HS-27A (cell line): ENCODE results near the gene PCDHGB2.
"Not testable (repeated sequence)": the region's sequence is repeated elsewhere in the genome, so short reads cannot be mapped to it uniquely, and the experiment has no call there.

Experiments
- DNase-seq: peaks from one replicate; pipeline ENCODE4 v3.0.0-alpha.2; 2012; ENCODE audit warnings: low read depth, missing footprints

The PCDHGB2 gene

GRCh38 chr5:141384471-141385267, 24.9 kb downstream of the PCDHGB2 start:
- no peak for DNase-seq

- not testable (repeated sequence) for DNase-seq
These were observed 27.9 kb downstream of the PCDHGB2 start, which contains the start of gene PCDHGB4 for GRCh38 chr5:141387557-141388311. TSS of gene PCDHGB4 (plus strand) at chr5:141387698. CDS start at chr5:141387885, 187 bp downstream.

GRCh38 chr5:141388661-141389060, 28.9 kb downstream of the PCDHGB2 start:
- no peak for DNase-seq

GRCh38 chr5:141389153-141390042, 29.6 kb downstream of the PCDHGB2 start:
- DNase-seq = no peak

- DNase-seq = no peak
These were observed 32.8 kb downstream of the PCDHGB2 start, which contains the start of gene PCDHGA8 for GRCh38 chr5:141392429-141393198. TSS of gene PCDHGA8 (plus strand) at chr5:141392633. CDS start at chr5:141392814, 181 bp downstream.

- DNase-seq = no peak
These were observed 33.5 kb downstream of the PCDHGB2 start for GRCh38 chr5:141393267-141393666.

GRCh38 chr5:141394401-141395187, 34.8 kb downstream of the PCDHGB2 start:
- DNase-seq = not testable (repeated sequence)

- not testable (repeated sequence) for DNase-seq
These were observed 38.2 kb downstream of the PCDHGB2 start, which contains the start of gene PCDHGB5 for GRCh38 chr5:141397756-141398551. TSS of gene PCDHGB5 (plus strand) at chr5:141397947. CDS start at chr5:141398128, 181 bp downstream.

- no peak for DNase-seq
These were observed 38.8 kb downstream of the PCDHGB2 start for GRCh38 chr5:141398608-141399007.

GRCh38 chr5:141399555-141400258, 39.9 kb downstream of the PCDHGB2 start:
- DNase-seq = no peak

- DNase-seq = no peak
These were observed 42.9 kb downstream of the PCDHGB2 start, which contains the start of gene PCDHGA9 for GRCh38 chr5:141402553-141403243. TSS of gene PCDHGA9 (plus strand) at chr5:141402778. CDS start at chr5:141402953, 175 bp downstream.

- DNase-seq = no peak
These were observed 43.6 kb downstream of the PCDHGB2 start for GRCh38 chr5:141403387-141403786.

GRCh38 chr5:141407790-141408505, 48.2 kb downstream of the PCDHGB2 start, which contains the start of gene PCDHGB6:
TSS of gene PCDHGB6 (plus strand) at chr5:141408021. CDS start at chr5:141408203, 182 bp downstream.
- DNase-seq = not testable (repeated sequence)

GRCh38 chr5:141409598-141410306, 50.0 kb downstream of the PCDHGB2 start:
- no peak for DNase-seq

GRCh38 chr5:141411575-141411974, 51.8 kb downstream of the PCDHGB2 start:
- DNase-seq = no peak
